Neural progenitor cell (in vitro differentiated cells): ENCODE data around the gene PROM2. TPM values are rescaled to one million over a fixed set of nuclear protein-coding genes. Genes with fewer than 3 reads are reported as not detected.

Source experiments
- DNase-seq: peaks from one replicate; pipeline ENCODE4 v3.0.0-alpha.2; 2016; ENCODE audit warnings: low spot score
- H2AFZ ChIP-seq: fragments of 200-600 bp; sonication (generic); replicated peaks from 2 replicates; pipeline ENCODE4 v1.6.1; 2016; ENCODE audit warnings: antibody characterized with exemption
- H3F3A ChIP-seq: fragments of 200-600 bp; sonication (generic); 2 replicates; pipeline ENCODE4 v1.6.1; 2016; ENCODE audit warnings: antibody characterized with exemption, low read depth
- H3K27ac ChIP-seq: fragments of 200-600 bp; sonication (generic); 2 replicates; pipeline ENCODE4 v1.5.1; 2016; ENCODE audit warnings: mild to moderate bottlenecking
- H3K27me3 ChIP-seq: fragments of 200-600 bp; sonication (generic); 2 replicates; pipeline ENCODE4 v1.6.1; 2016; ENCODE audit warnings: mild to moderate bottlenecking, moderate library complexity
- H3K36me3 ChIP-seq: fragments of 200-600 bp; sonication (generic); 2 replicates; pipeline ENCODE4 v1.5.1; 2016
- H3K4me1 ChIP-seq: fragments of 200-600 bp; sonication (generic); 2 replicates; pipeline ENCODE4 v1.6.1; 2016; ENCODE audit warnings: mixed run types
- H3K4me2 ChIP-seq: fragments of 200-600 bp; sonication (generic); 2 replicates; pipeline ENCODE4 v1.6.1; 2016
- H3K4me3 ChIP-seq: fragments of 200-600 bp; sonication (generic); 2 replicates; pipeline ENCODE4 v1.5.1; 2016
- H3K79me2 ChIP-seq: fragments of 200-600 bp; sonication (generic); 2 replicates; pipeline ENCODE4 v1.6.1; 2016; ENCODE audit warnings: low read depth
- H3K9ac ChIP-seq: fragments of 200-600 bp; sonication (generic); 2 replicates; pipeline ENCODE4 v1.6.1; 2016
- H3K9me3 ChIP-seq: fragments of 200-600 bp; sonication (generic); 2 replicates; pipeline ENCODE4 v1.5.1; 2016; ENCODE audit warnings: low read depth
- H4K20me1 ChIP-seq: fragments of 200-600 bp; sonication (generic); 2 replicates; pipeline ENCODE4 v1.6.1; 2016; ENCODE audit warnings: low read depth
- H3K27ac Mint-ChIP-seq: 3 replicates; pipeline ENCODE4 v1.8.0; 2021; ENCODE audit warnings: mixed read lengths
- H3K27me3 Mint-ChIP-seq: 2 replicates; pipeline ENCODE4 v1.8.0; 2022; ENCODE audit warnings: low read depth, mild to moderate bottlenecking, inconsistent platforms, moderate library complexity, mixed read lengths; ENCODE audit not compliant: insufficient read depth
- H3K36me3 Mint-ChIP-seq: 3 replicates; pipeline ENCODE4 v1.8.0; 2021; ENCODE audit warnings: mixed read lengths
- H3K4me1 Mint-ChIP-seq: 3 replicates; pipeline ENCODE4 v1.8.0; 2021; ENCODE audit warnings: mixed read lengths
- H3K4me3 Mint-ChIP-seq: 3 replicates; pipeline ENCODE4 v1.8.0; 2021; ENCODE audit warnings: mild to moderate bottlenecking, moderate library complexity, mixed read lengths
- H3K9me3 Mint-ChIP-seq: 3 replicates; pipeline ENCODE4 v1.8.0; 2020; ENCODE audit warnings: mixed read lengths
- CTCF ChIP-seq: fragments of 200-600 bp; sonication (generic); IDR thresholded peaks from 2 replicates; pipeline ENCODE4 v1.5.1; 2017; ENCODE audit warnings: antibody characterized with exemption, mild to moderate bottlenecking
- EZH2 ChIP-seq: fragments of 200-600 bp; sonication (generic); IDR thresholded peaks from 2 replicates; pipeline ENCODE4 v1.6.1; 2017; ENCODE audit warnings: antibody characterized with exemption, mild to moderate bottlenecking, moderate library complexity
- EZH2phosphoT487 ChIP-seq: fragments of 200-600 bp; sonication (generic); IDR thresholded peaks from 2 replicates; pipeline ENCODE4 v1.6.1; 2017; ENCODE audit warnings: antibody characterized with exemption
- total RNA-seq: library from RNA; depleted of rRNA; stranded (reverse); fragments of >200 nt; gene quantifications from 2 replicates; pipeline ENCODE4 v1.2.3, GENCODE V29; 2015; ENCODE audit warnings: low replicate concordance

PROM2 gene
- total RNA-seq, 1 donor from 2014 or later: 0.95 TPM

- DNase-seq: no peak
- H3K36me3 ChIP-seq: no peaks in the 10 kb centered on the region
- H3K9me3 ChIP-seq: no peaks in the 10 kb centered on the region
- no peaks in the 10 kb centered on the region for H3K4me1 ChIP-seq
- Mint-ChIP-seq H3K36me3 (no peaks in the 10 kb centered on the region), H3K4me3 (no peak overlapping the region), H3K9me3 (peaks cover 5% of the 10 kb centered on the region), H3K4me1 (peaks cover 29% of the 10 kb centered on the region), H3K27me3 (peaks cover 3% of the 10 kb centered on the region), H3K27ac (no peak overlapping the region)
- no peak overlapping the region for H2AFZ ChIP-seq
- no peaks in the 10 kb centered on the region for H4K20me1 ChIP-seq
- TF ChIP-seq EZH2 (no peak), EZH2phosphoT487 (no peak), CTCF (no peak)
- no peak overlapping the region for H3K9ac ChIP-seq
- H3K27ac ChIP-seq: no peak overlapping the region
- H3K27me3 ChIP-seq: no peaks in the 10 kb centered on the region
- no peaks in the 10 kb centered on the region for H3K79me2 ChIP-seq
- no peak overlapping the region for H3K4me2 ChIP-seq
- H3K4me3 ChIP-seq: no peak overlapping the region
- H3F3A ChIP-seq: no peaks in the 10 kb centered on the region
Observed at GRCh38 chr2:95311815-95312542, 37.7 kb downstream of the PROM2 start.

GRCh38 chr2:95312543-95313201, 38.4 kb downstream of the PROM2 start:
- Mint-ChIP-seq H3K9me3 (peaks cover 5% of the 10 kb centered on the region), H3K27me3 (peaks cover 3% of the 10 kb centered on the region), H3K4me3 (no peak overlapping the region), H3K27ac (no peak overlapping the region), H3K4me1 (peaks cover 29% of the 10 kb centered on the region), H3K36me3 (no peaks in the 10 kb centered on the region)
- H4K20me1 ChIP-seq: no peaks in the 10 kb centered on the region
- H3K27me3 ChIP-seq: no peaks in the 10 kb centered on the region
- H3K27ac ChIP-seq: no peak overlapping the region
- H3K4me2 ChIP-seq: no peak overlapping the region
- TF ChIP-seq EZH2phosphoT487 (no peak), CTCF (no peak), EZH2 (no peak)
- H3K9me3 ChIP-seq: no peaks in the 10 kb centered on the region
- no peaks in the 10 kb centered on the region for H3K4me1 ChIP-seq
- H3K9ac ChIP-seq: no peak overlapping the region
- no peak for DNase-seq
- no peak overlapping the region for H2AFZ ChIP-seq
- no peaks in the 10 kb centered on the region for H3K79me2 ChIP-seq
- no peaks in the 10 kb centered on the region for H3F3A ChIP-seq
- no peaks in the 10 kb centered on the region for H3K36me3 ChIP-seq
- H3K4me3 ChIP-seq: no peak overlapping the region

GRCh38 chr2:95313296-95314131, 39.3 kb downstream of the PROM2 start:
- Mint-ChIP-seq H3K36me3 (no peaks in the 10 kb centered on the region), H3K9me3 (peaks cover 5% of the 10 kb centered on the region), H3K4me3 (no peak overlapping the region), H3K4me1 (peaks cover 26% of the 10 kb centered on the region), H3K27me3 (peaks cover 3% of the 10 kb centered on the region), H3K27ac (peak overlapping the region; percentile 93)
- no peaks in the 10 kb centered on the region for H4K20me1 ChIP-seq
- H3K9ac ChIP-seq: no peak overlapping the region
- TF ChIP-seq EZH2 (no peak), CTCF (no peak), EZH2phosphoT487 (no peak)
- no peak overlapping the region for H3K4me3 ChIP-seq
- DNase-seq: no peak
- H3K79me2 ChIP-seq: no peaks in the 10 kb centered on the region
- H3K27me3 ChIP-seq: no peaks in the 10 kb centered on the region
- H3K9me3 ChIP-seq: no peaks in the 10 kb centered on the region
- no peak overlapping the region for H2AFZ ChIP-seq
- H3K27ac ChIP-seq: no peak overlapping the region
- no peaks in the 10 kb centered on the region for H3F3A ChIP-seq
- no peaks in the 10 kb centered on the region for H3K4me1 ChIP-seq
- H3K4me2 ChIP-seq: no peak overlapping the region
- H3K36me3 ChIP-seq: no peaks in the 10 kb centered on the region
